Keratinocyte (primary cell): Measurements from ENCODE around the gene PLAAT2.

Source experiments
- CTCF ChIP-seq, 3 experiments: IDR thresholded peaks in 1 of 3; conservative IDR thresholded peaks in 1 of 3; optimal IDR thresholded peaks in 1 of 3; 2 replicates in 2 of 3; 3 replicates in 1 of 3; pipeline versions ENCODE3 to v1.5.1; 2011; ENCODE audit warnings: low read length in 3 of 3, mild to moderate bottlenecking in 3 of 3, moderate library complexity in 2 of 3, control low read depth in 1 of 3, inconsistent platforms in 1 of 3; ENCODE audit not compliant: insufficient read depth in 2 of 3; ENCODE audit errors: extremely low read depth in 1 of 3
- EZH2 ChIP-seq: IDR thresholded peaks from one replicate; pipeline ENCODE4 v1.6.1; 2012; ENCODE audit warnings: inconsistent platforms, mild to moderate bottlenecking, low read length, moderate library complexity

- TF ChIP-seq EZH2 (no peak), CTCF (optimal IDR thresholded peaks at IDR 0.05 in 1 of 3, IDR thresholded peaks at IDR 0.05 in 1 of 3, conservative IDR thresholded peaks at IDR 0.05 in 1 of 3; ENCODE audit: extremely low read depth in 1 of 3, insufficient read depth in 2 of 3, low read length in 3 of 3) (no peak)
Observed at GRCh38 chr11:63543711-63544110, 19.5 kb downstream of the PLAAT2 start.
